ENCODE data around the gene STC2.
"Not testable (repeated sequence)": the region's sequence is repeated elsewhere in the genome, so short reads cannot be mapped to it uniquely, and the experiment has no call there.

The STC2 gene

GRCh38 chr5:173327948-173328843 lies at the start of gene STC2:
Gene STC2 (minus strand): TSS chr5:173328414. CDS start chr5:173328193, 221 bp downstream.
- peak; percentile 92 for DNase-seq

- DNase-seq, result no peak
Observed at GRCh38 chr5:173371400-173371799, 43.2 kb upstream of the STC2 start.

GRCh38 chr5:173363406-173363805 lies 35.2 kb upstream of the STC2 start:
- DNase-seq, result not testable (repeated sequence)

GRCh38 chr5:173355561-173355960 lies 27.3 kb upstream of the STC2 start:
- DNase-seq, result no peak

- no peak for DNase-seq
Observed at GRCh38 chr5:173354645-173355044, 26.4 kb upstream of the STC2 start.

- DNase-seq, result no peak
Observed at GRCh38 chr5:173352366-173353349, 24.4 kb upstream of the STC2 start.

- DNase-seq, result no peak
Observed at GRCh38 chr5:173342813-173343755, 14.9 kb upstream of the STC2 start.

- no peak for DNase-seq
Observed at GRCh38 chr5:173341961-173342430, 13.8 kb upstream of the STC2 start.

- no peak for DNase-seq
Observed at GRCh38 chr5:173340984-173341383, 12.8 kb upstream of the STC2 start.

GRCh38 chr5:173340451-173340850 lies 12.2 kb upstream of the STC2 start:
- no peak for DNase-seq

- no peak for DNase-seq
Observed at GRCh38 chr5:173339286-173339685, 11.1 kb upstream of the STC2 start.

GRCh38 chr5:173338380-173339015 lies 10.3 kb upstream of the STC2 start:
- no peak for DNase-seq

- DNase-seq, result no peak
Observed at GRCh38 chr5:173334808-173335207, 6.6 kb upstream of the STC2 start.

GRCh38 chr5:173333925-173334661 lies 5.9 kb upstream of the STC2 start:
- DNase-seq, result peak; percentile 77

- peak; percentile 84 for DNase-seq
Observed at GRCh38 chr5:173331956-173332479, 3.8 kb upstream of the STC2 start.

GRCh38 chr5:173331287-173331686 lies 3.1 kb upstream of the STC2 start:
- DNase-seq, result no peak

- DNase-seq, result no peak
Observed at GRCh38 chr5:173330338-173331206, 2.4 kb upstream of the STC2 start.

- peak; percentile 72 for DNase-seq
Observed at GRCh38 chr5:173329491-173330337, 1.5 kb upstream of the STC2 start.
